WTC11 (cell line): ENCODE results near the gene WWOX. TPM values are rescaled to one million over a fixed set of nuclear protein-coding genes. Genes with fewer than 3 reads are reported as not detected.

Experiments used
- ATAC-seq: fragments of 200-7000 bp; cut with Tn5 transposase; 2 replicates; pipeline ENCODE4 v1.10.0; 2021; ENCODE audit warnings: mild to moderate bottlenecking, moderate library complexity
- CTCF ChIA-PET: fragments of 300-600 bp; sonication (Branson Sonifier 250); formaldehyde crosslinking; loops from one replicate; lab custom pipeline; 2021; ENCODE audit warnings: antibody characterized with exemption; lab: Charles Lee
- POLR2A ChIA-PET: fragments of 350-600 bp; sonication (Branson Sonifier 250); formaldehyde crosslinking; loops from one replicate; lab custom pipeline; 2021; ENCODE audit warnings: antibody characterized with exemption; lab: Charles Lee
- DNase-seq: peaks from one replicate; pipeline ENCODE4 v3.0.0; 2021; ENCODE audit warnings: low spot score
- H3K27ac Mint-ChIP-seq: 2 replicates; pipeline ENCODE4 v1.8.0; 2021; ENCODE audit warnings: mixed read lengths
- H3K27me3 Mint-ChIP-seq: 2 replicates; pipeline ENCODE4 v1.8.0; 2021; ENCODE audit warnings: low read depth, mild to moderate bottlenecking, moderate library complexity, mixed read lengths
- H3K36me3 Mint-ChIP-seq: 2 replicates; pipeline ENCODE4 v1.8.0; 2021; ENCODE audit warnings: mixed read lengths
- H3K4me1 Mint-ChIP-seq: 2 replicates; pipeline ENCODE4 v1.8.0; 2022; ENCODE audit warnings: mixed read lengths
- H3K4me3 Mint-ChIP-seq: 2 replicates; pipeline ENCODE4 v1.8.0; 2021; ENCODE audit warnings: mild to moderate bottlenecking, moderate library complexity, mixed read lengths
- H3K9me3 Mint-ChIP-seq: 2 replicates; pipeline ENCODE4 v1.8.0; 2021; ENCODE audit warnings: mixed read lengths
- AR ChIP-seq: fragments of 250-450 bp; sonication (Bioruptor Pico); IDR thresholded peaks from 2 replicates; pipeline ENCODE4 v1.9.0; 2021; ENCODE audit warnings: mild to moderate bottlenecking
- ATF1 ChIP-seq: sonication (generic); formaldehyde crosslinking; IDR thresholded peaks from 2 replicates; pipeline ENCODE4 v1.8.1; 2023; ENCODE audit warnings: mild to moderate bottlenecking, moderate library complexity, missing genetic modification reagents
- ATF6 ChIP-seq: sonication (generic); formaldehyde crosslinking; IDR thresholded peaks from 2 replicates; pipeline ENCODE4 v1.8.1; 2023; ENCODE audit warnings: mild to moderate bottlenecking, missing genetic modification reagents
- CREM ChIP-seq: sonication (generic); formaldehyde crosslinking; IDR thresholded peaks from 2 replicates; pipeline ENCODE4 v1.8.1; 2022; ENCODE audit warnings: mild to moderate bottlenecking, missing genetic modification reagents, moderate library complexity
- ETV6 ChIP-seq: sonication (generic); formaldehyde crosslinking; IDR thresholded peaks from 2 replicates; pipeline ENCODE4 v1.8.1; 2022; ENCODE audit warnings: mild to moderate bottlenecking, missing genetic modification reagents
- FOXJ3 ChIP-seq: sonication (generic); formaldehyde crosslinking; IDR thresholded peaks from 2 replicates; pipeline ENCODE4 v1.9.0; 2021; ENCODE audit warnings: missing genetic modification reagents, mild to moderate bottlenecking, borderline replicate concordance
- FOXP4 ChIP-seq: sonication (generic); formaldehyde crosslinking; IDR thresholded peaks from 2 replicates; pipeline ENCODE4 v1.8.0; 2022; ENCODE audit warnings: mild to moderate bottlenecking, missing genetic modification reagents
- IRF2 ChIP-seq: sonication (generic); formaldehyde crosslinking; IDR thresholded peaks from 2 replicates; pipeline ENCODE4 v1.8.0; 2022; ENCODE audit warnings: low read depth, missing genetic modification reagents, borderline replicate concordance
- JUN ChIP-seq: sonication (generic); formaldehyde crosslinking; IDR thresholded peaks from 2 replicates; pipeline ENCODE4 v1.8.0; 2023; ENCODE audit warnings: mild to moderate bottlenecking, missing genetic modification reagents
- MXD4 ChIP-seq: fragments of 250-450 bp; sonication (Bioruptor Pico); IDR thresholded peaks from 2 replicates; pipeline ENCODE4 v1.8.0; 2021; ENCODE audit warnings: mild to moderate bottlenecking, moderate library complexity, borderline replicate concordance
- PREB ChIP-seq: sonication (generic); formaldehyde crosslinking; IDR thresholded peaks from 2 replicates; pipeline ENCODE4 v1.8.1; 2022; ENCODE audit warnings: mild to moderate bottlenecking, missing genetic modification reagents, moderate library complexity, borderline replicate concordance
- SMAD3 ChIP-seq: sonication (generic); formaldehyde crosslinking; IDR thresholded peaks from 2 replicates; pipeline ENCODE4 v1.8.0; 2022; ENCODE audit warnings: missing genetic modification reagents, mild to moderate bottlenecking, borderline replicate concordance
- STAT6 ChIP-seq: sonication (generic); formaldehyde crosslinking; conservative IDR thresholded peaks from 2 replicates; pipeline ENCODE4 v1.8.1; 2023; ENCODE audit warnings: mild to moderate bottlenecking, low read depth, missing genetic modification reagents, moderate library complexity
- TEAD4 ChIP-seq: sonication (generic); formaldehyde crosslinking; IDR thresholded peaks from 2 replicates; pipeline ENCODE4 v1.8.0; 2022; ENCODE audit warnings: mild to moderate bottlenecking, missing genetic modification reagents
- TP53 ChIP-seq: sonication (generic); formaldehyde crosslinking; IDR thresholded peaks from 2 replicates; pipeline ENCODE4 v1.8.1; 2023; ENCODE audit warnings: mild to moderate bottlenecking, missing genetic modification reagents
- ZNF232 ChIP-seq: sonication (generic); formaldehyde crosslinking; IDR thresholded peaks from 2 replicates; pipeline ENCODE4 v1.8.0; 2022; ENCODE audit warnings: mild to moderate bottlenecking, missing genetic modification reagents
- ZNF263 ChIP-seq: sonication (generic); formaldehyde crosslinking; IDR thresholded peaks from 2 replicates; pipeline ENCODE4 v1.8.1; 2022; ENCODE audit warnings: low read depth, mild to moderate bottlenecking, moderate library complexity, missing genetic modification reagents
- ZNF396 ChIP-seq: fragments of 250-450 bp; sonication (Bioruptor Pico); IDR thresholded peaks from 2 replicates; pipeline ENCODE4 v1.8.0; 2021; ENCODE audit warnings: mild to moderate bottlenecking, moderate library complexity, borderline replicate concordance
- ZNF425 ChIP-seq: fragments of 250-450 bp; sonication (Bioruptor Pico); conservative IDR thresholded peaks from 2 replicates; pipeline ENCODE4 v1.9.0; 2021; ENCODE audit warnings: mild to moderate bottlenecking
- total RNA-seq: library from RNA; stranded (reverse); gene quantifications from 3 replicates; pipeline ENCODE4 v1.2.3, GENCODE V29; 2021

The WWOX gene
- total RNA-seq, 1 experiment from 2014 or later, result 15.7 TPM

GRCh38 chr16:78060809-78061208 lies 38.6 kb upstream of the WWOX start:
- TF ChIP-seq ATF1 (CRISPR knock-in tag), result no peak
- no peak for TF ChIP-seq ATF6 (CRISPR knock-in tag)
- no peak for TF ChIP-seq AR
- TF ChIP-seq MXD4 (CRISPR knock-in tag), result no peak
- no peak for TF ChIP-seq ETV6 (CRISPR knock-in tag)
- no peak for TF ChIP-seq FOXJ3 (CRISPR knock-in tag)
- no peak for TF ChIP-seq TEAD4 (CRISPR knock-in tag)
- no peak for TF ChIP-seq ZNF396 (CRISPR knock-in tag)
- TF ChIP-seq PREB (CRISPR knock-in tag), result no peak
- no peak for TF ChIP-seq ZNF263 (CRISPR knock-in tag)
- TF ChIP-seq SMAD3 (CRISPR knock-in tag), result no peak
- TF ChIP-seq ZNF425, result no peak
- no peak for TF ChIP-seq JUN (CRISPR knock-in tag)
- no peak for TF ChIP-seq CREM (CRISPR knock-in tag)
- no peak for TF ChIP-seq ZNF232 (CRISPR knock-in tag)
- no peak for TF ChIP-seq STAT6
- TF ChIP-seq IRF2 (CRISPR knock-in tag), result no peak
- TF ChIP-seq TP53 (CRISPR knock-in tag), result no peak
- no peak for TF ChIP-seq FOXP4 (CRISPR knock-in tag)
- ATAC-seq, result no peak
- ChIA-PET POLR2A (no interaction called here), CTCF (interaction anchor here (1.2 kb wide), 1 partner anchor 15 kb away, joined by 5 read pairs; no protein-coding TSS in a partner anchor)
- Mint-ChIP-seq H3K4me3 (no peak overlapping the region), H3K27ac (no peak overlapping the region), H3K36me3 (no peaks in the 10 kb centered on the region), H3K4me1 (no peaks in the 10 kb centered on the region), H3K27me3 (peaks cover 98% of the 10 kb centered on the region), H3K9me3 (no peaks in the 10 kb centered on the region)
- DNase-seq, result no peak
